GM21576 (cell line): ENCODE results near the gene TBC1D22A.
A peak's percentile ranks its signal among the peaks of the same experiment; 100 is the strongest.

Experiments used
- ATAC-seq: cut with Tn5 transposase; IDR thresholded peaks from one replicate; pipeline ENCODE4 v1.9.1; 2021; ENCODE audit warnings: mild to moderate bottlenecking, moderate library complexity; ENCODE audit not compliant: unreplicated experiment

The TBC1D22A gene

DNA sequence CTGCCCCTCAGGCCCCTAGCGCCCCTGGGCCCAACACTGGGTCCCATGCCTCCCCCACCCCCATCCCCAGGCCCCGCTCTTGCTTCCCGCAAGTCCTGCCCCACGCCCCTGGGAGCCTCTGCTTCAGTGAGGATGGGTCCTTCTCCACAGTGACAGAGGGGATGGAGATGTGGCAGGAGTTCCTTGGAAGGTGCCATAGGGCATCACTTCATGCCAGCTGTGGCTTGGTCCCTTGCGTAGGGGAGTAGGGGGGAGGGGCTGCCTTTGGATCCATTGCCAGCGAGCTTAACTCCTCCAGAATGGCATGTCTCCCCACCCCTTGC, 9.5 kb upstream of the TBC1D22A start:
- ATAC-seq: no peak

DNA sequence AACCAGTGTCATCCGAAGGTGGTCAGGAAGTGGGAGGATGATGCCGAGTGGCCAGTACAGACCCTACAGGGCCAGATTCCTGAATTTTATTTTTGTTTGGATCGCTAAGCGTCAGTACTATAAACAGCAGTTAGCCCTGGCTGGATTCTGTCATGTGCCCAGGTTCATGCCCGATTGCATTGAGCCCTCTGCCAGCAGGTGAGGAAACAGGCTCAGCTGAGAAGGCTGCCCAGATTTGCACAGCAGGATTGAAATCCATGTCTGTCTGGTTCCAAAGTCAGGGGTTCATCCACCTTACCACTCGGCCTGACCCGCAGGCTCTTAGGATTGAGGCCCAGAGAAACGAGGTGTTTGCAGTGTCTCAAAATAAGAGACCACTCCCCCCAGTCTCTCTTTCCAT, 9.1 kb upstream of the TBC1D22A start:
- no peak for ATAC-seq

DNA sequence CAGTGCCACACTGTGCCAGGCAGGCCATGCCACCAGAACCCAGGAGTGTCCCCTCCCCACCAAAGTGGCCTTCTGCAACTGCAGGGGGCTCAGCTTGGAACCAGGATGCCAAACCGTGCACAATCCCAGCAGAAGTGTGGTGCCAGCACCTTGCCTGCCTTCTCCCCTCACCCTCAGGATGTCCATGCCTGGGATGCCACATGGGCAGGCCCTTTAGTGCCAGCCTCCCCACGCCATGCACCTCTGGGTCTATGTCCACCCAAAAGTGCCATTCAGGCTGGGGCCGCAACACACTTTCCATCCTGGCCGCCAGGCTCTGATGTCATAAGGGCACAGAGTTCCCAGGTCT, 8.7 kb upstream of the TBC1D22A start:
- no peak for ATAC-seq

DNA sequence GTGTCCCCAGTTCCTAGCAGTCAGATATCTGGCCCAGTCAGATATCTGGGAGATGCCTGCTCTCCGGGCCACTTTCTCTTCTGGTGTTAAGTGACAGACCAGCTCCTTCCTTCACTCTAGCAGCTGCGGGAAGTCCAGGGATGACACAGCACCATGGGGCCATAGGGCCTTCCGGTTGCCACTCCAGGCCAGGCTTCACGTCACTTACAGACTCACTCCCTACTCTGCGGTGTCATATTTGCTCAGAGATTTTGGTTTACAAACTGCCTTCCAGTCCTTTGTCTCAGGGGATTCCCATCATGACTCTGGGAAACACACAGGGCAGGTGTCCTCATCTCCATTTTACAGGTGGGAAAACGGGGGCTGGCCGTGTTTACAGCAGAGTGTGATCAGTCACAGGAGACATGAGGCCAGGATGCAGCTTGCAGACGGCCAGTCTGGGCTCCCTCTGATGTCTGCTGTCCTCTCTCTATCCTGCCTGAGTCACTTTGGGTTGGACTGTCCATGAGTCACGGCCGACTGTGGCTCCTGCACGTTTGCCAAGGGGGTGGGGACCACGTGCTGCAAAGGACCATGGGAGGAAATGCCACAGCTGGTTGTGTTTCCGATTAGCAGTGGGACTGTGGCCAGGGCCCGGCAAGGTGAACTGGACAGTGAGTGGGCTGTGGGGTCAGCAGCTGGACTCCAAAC, 8.2 kb upstream of the TBC1D22A start:
- no peak for ATAC-seq

DNA sequence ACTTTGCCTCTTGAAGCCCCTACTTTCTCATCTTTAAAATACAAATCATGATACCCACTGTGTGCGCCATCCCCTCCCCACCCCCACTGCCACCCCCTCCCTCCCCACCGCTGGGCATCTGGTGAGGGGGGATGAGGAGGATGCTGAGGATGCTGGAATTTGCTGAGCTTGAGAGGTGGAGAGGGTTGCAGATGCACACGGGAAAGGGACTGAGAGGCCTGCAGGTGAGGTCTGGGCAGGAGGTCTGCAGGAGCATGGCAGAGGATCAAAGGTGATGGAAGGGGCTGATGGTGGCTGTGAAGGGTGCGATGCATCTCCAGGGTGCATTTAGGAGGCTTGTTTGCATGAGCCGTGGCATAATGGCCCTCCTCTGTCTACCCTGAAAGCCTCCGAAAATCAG, 7.6 kb upstream of the TBC1D22A start:
- no peak for ATAC-seq

DNA sequence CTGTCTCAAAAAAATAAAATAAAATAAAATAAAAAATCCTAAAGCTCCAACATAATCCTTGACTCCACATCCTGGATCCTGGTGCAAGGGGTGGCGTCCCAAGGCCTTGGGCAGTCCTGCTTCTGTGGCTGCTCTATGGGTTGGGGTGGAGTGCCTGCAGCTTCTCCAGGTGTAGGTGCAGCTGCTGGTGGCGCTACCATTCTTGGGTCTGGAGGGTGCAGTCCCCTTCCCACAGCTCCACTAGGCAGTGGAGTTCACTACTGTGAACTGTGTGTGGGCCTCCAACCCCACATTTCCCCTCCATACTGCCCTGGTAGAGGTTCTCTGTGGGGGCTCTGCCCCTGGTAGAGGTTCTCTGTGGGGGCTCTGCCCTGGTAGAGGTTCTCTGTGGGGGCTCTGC, 6.9 kb upstream of the TBC1D22A start:
- ATAC-seq: no peak

DNA sequence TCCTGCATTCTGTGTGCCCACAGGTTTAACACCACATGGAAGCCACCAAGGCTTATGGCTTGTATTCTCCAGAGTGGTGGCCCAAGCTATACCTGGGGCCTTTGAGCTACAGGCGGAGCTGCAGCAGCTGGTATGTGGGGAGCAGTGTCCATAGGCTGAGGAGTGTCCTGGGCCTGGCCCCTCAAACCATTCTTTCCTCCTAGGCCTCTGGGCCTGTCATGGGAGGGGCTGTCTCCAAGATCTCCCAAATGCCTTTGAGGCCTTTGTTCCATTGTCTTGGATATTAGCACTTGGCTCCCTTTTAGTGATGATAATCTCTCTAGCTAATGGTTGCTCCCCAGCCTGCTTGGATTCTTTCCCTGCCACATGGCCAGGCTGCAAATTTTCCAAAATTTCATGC, 6.4 kb upstream of the TBC1D22A start:
- no peak for ATAC-seq

DNA sequence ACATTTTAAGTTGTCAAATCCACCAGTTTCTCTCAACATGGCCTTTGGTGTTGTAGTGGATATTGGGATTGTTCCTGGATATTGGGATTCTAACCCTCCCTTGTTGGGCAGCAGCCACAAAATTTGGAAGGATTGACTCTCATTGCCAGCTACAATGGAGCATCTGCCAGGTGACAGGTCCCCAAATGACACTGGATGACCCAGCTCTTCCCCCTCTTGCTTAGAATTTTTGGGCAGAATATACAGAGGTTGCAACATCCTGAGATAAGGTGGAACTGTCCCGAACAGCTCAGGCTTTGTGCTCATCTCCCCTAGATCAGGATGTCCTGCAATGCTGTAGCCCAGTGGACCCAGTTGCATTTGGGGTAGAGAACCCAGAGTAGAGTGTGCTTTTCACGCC, 5.3 kb upstream of the TBC1D22A start:
- no peak for ATAC-seq

DNA sequence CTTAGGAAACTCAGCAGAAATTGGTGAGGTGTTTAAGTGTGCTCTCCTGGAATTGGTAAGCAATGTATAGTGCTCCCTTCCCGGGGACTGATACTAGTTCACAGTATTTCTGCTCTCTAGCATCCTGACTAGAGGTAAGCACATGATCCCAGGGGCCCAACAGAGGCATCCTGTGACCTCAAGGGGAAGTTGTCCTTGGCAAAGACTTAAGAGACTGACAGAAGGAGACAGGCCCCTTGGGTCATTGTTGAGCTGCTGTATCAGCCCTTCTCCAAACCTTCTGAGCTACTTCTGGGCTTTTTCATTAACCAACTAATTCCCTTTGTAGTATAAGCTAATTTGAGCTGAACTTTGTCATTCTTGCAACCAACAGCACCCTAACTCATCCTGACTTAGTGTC, 4.3 kb upstream of the TBC1D22A start:
- ATAC-seq: no peak

DNA sequence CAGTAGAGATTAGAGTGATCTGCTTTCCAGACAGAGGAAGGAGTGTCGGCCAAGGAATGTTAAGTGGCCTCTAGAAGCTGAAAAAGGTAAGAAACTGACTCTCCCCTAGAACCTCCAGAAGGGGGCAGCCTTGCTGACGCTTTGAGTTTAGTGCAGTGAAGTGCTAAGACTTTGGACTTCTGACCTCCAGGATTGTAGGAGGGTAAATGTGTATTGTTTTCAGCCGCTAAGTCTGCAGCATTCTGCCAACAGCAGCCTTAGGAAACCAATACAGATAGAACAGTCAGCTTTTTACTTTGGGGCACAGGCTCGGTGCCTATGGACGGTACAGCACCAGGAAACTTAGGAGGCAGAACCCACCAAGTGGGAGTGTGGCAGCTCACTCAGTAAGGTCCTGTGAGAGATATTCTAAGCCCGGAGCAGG, 3.6 kb upstream of the TBC1D22A start:
- no peak for ATAC-seq

DNA sequence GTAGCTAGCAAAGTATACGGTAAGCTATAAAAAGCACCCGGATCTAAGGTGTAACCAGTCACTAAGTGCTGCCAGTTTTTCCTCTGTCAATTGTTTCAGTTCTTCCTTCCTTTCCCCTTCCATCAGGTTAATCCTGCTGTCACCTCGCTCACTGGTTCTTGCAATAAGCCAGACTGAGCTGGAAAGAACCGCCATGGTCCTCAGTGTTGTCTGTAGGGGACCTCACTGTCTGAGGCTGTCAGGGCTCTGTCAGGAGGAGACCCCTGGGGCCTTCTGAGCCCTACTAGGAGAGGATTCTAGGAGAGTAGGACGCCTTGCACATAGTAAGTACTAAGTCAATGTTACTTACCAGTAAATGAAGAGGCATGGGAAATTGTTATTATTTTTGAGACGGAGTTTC, 1.4 kb upstream of the TBC1D22A start:
- no peak for ATAC-seq

DNA sequence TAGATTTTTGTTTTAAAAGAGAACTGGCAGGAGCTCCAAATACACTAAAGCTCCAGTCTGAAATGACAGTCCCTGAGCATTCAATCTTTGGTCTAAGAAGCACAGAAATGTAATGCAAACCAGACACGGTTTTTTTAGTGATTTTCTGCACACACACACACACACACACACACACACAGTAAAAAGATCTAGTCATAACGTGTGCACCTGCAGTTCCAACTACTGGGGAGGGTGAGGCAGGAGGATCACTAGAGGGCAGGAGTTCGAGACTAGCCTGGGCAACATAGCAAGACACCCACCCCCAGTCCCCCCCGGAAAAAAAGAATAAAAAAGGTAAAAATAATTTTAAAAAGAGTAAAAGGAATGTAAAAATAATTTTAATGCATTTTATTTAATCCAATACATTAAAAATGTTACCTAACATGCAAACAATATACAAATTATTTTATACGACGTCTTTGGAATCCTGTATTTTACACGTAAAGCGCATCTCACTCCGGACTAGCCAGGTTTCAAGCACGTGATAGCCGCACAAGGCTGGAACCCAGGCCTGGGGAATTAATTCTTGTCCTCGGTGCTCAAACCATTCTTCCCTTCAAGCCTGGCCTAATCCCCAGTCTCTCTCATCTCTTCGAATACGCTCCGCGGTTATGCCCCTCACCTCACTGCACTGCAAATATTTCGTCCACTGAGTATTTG, 762 bp upstream of the TBC1D22A start:
- no peak for ATAC-seq

DNA sequence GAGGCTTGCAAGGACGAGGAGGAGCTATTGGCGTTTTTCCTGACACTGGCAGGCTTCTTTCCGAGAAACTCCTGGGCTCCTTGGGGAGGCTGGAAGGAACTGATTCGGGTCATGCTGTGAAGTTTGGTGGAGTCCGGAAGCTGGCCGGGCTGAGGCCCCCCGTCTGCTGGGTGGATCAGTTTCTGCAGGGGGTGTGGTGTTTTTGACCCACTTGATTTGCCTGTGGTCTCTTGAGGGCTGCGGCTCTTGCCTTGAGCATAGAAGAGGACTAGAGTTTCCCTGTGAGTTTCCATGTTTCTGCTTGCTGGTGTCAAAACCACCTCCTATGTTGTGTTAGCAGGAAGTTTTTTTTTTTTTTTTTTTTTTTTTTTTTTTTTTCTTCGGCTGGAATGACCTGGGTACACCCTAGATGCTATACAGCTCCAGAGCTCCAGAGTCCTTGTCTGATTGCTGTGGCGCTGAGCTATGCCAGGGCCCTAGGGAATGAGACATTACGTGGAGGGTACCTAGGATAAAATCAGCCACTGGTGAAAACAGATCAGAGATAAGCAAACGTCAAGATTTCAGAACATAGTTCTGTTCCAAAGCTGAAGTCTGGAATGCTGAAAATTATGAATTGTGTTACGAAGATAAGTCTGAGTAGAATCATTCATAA, 728 bp downstream of the TBC1D22A start:
- ATAC-seq: peak; percentile 44

DNA sequence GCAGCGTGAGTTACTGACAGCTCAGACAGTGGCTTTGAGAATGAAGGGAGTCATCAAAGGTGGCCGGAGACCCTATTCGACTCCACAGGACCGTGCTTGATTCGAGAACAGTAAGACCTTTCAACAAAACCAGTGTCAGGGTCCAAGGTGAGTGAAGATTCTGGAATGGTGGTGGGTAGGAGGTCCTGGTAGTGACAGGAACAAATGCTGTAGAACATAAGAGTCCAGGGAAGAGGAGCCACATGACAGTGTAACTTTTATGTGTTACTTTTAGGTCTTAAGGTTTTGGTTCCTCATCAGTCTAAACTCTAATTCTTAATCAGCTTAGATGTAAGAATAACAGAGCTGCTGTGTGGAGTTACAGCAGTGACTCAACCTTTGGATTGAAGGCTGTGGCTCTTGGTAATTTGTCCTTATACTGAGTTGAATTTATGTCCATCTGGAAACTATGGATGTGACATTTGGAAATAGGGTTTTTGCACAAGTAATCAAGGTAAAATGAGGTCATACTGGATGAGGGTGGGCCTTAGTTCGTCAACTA, 1.8 kb downstream of the TBC1D22A start:
- no peak for ATAC-seq

DNA sequence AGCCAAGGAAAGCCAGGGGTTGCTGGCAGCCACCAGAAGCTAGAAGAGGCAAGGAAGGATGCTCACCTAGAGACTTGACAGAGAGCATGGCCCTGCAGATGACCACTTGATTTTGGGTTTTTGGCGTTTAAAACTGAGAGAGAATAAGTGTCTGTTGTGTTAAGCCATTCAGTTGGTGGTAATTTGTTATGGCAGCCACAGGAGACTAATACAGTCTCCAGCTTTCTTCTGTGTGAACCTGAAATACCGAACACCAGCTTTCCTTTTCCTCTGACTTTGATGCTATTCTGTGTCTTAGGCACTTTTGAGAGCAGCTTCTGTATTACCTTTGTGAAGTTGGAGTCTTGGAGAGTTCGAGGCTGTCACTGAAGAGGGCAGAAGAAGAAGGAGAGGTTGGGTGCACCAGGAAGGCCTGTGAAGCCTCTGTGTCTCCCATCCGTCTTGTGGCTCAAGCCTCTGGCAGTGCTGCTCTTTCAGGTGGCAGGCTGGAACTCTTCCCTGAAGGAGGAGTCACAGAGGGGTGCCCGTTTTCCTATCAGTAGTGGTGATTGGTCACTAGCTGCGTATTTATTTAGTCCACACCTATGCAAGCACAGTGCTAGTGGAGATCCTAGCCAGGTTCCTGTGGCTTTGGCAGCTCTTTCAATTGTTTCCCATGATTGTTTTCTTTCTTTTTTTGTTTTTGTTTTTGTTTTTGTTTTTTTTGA, 2.5 kb downstream of the TBC1D22A start:
- no peak for ATAC-seq

DNA sequence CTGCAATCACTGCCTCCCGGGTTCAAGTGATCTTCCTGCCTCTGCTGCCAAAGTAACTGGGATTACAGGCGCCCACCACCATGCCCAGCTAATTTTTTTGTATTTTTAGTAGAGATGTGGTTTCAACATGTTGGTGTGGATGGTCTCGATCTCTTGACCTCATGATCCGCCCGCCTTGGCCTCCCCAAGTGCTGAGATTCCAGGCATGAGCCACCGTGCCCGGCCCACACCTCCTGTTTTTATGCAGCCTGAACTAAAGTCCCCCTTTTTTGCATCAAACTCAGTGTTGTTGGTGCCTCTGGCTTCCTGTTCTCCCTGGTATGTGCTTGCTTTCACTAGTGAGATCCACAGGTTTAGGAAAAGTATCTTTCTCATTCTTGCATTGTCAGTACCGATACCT, 4.2 kb downstream of the TBC1D22A start:
- no peak for ATAC-seq

DNA sequence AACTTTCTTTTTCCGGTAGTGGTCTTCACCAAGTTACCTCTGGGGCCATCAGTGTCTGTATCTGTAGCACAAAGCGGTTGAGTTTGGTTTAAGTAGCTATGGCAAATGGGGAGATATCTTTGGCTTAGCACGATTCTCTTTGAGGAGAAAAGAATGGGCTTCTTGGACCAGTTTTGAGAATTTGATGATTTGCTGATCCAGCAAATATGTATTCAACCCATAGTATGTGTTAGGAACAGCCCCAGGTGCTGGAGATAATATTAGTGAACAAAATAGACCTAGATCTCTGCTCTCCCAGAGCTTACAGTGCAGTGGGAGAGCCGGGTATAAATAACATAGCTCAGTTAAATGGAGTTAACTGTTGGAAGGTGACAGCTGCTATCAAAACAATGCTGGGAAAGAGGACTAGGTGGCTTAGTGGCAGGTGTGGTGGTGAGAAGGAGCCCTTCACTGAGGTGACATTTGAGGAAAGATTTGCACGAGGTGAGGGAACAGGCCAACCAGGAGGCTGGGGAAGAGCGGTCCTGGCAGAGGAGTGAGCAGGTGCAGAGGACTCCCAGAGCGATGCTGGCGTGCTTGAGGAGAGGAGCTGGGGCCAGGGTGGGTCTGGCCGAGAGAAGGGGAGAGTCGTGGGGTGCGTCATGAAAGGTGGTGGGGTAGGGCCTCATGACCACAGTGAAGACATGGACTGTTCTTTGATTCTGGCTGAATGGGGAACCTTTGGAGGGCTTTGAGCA, 5.0 kb downstream of the TBC1D22A start:
- ATAC-seq: no peak

DNA sequence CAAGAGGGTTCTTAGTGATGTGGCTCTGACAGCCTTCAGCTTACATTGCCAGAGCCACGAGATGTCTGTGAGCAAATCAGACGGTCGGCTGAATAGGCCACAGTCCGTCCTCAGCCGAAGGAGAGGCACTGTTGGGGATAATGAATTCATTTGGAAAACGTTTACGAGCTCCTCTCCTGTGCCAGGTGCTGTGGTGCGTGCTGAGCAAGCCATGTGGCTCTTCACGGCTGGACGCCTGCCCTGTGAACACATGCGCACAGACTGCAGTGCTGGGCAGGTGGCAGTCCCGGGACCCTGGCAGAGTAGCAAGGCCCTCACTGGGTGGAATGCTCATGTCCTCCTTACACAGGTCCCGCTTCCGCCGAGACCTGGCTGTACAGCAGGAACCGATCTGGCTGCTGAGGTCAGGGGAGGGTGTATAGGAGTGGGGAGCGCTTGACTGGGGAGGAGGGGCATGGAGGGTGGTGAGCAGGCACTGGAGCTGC, 6.8 kb downstream of the TBC1D22A start:
- ATAC-seq: no peak

DNA sequence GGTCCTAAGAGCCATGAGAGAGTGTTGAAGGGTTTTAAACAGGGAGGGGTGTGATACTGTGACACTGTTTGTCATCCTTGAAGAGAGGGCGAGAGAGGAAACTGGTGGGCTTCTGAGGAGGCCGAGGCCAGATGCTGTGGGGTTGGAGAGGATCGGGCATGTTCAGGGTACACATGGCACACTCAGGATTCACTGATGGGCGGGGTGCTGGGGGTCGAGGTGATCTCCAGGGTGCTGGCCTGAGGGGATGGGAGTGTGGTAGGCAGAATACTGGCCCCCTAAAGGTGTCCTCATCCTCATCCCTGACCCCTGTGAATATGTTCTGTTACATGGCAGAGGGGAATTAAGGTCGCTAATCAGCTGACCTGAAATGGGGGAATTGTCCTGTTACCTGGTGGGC, 7.3 kb downstream of the TBC1D22A start:
- no peak for ATAC-seq

DNA sequence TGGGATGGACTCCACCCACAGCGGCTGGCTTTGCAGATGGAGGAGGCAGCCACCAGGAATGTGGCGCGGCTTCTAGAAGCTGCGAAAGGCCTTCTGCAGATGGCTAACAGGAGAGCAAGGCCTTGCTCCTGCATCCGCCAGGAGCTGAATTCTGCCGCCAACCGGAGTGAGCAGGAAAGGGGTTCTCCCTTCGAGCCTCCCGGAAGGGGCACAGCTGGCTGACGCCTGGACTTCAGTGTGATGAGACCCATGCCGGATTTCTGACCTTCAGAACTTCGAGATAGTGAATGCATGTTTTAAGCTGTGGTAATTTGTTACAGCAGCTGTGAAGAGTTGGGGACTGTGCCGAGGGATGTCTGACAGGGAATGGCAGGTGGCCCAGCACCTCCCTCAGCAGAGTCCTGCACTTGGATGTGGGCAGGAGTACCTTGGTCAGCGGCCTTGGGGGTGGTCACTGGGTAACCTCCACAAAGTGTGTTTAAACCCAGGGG, 7.7 kb downstream of the TBC1D22A start:
- ATAC-seq: no peak

DNA sequence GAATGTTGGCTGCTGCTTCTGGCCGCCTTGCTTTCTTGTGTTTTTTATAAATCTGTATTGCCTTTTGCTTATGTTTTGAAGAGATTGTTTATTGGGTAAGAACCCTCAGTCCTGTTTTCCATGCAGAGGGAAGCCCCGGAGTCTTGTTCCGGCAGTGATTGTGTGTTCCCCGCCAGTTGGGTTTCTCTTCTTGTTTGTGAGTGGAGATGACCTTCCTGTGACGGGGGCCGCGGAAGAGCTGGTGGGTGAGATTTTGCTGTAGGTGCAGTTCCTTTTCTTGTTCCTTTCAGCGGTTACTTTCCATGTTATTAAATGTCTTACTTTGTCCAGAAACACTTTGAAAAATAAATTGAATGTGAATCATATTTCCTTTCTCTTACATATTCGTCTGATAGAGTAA, 8.3 kb downstream of the TBC1D22A start:
- ATAC-seq: no peak
